GM21717 (cell line): ENCODE data around the gene ARL13B.
A peak's percentile ranks its signal among the peaks of the same experiment; 100 is the strongest.
"Not testable (repeated sequence)": the region's sequence is repeated elsewhere in the genome, so short reads cannot be mapped to it uniquely, and the experiment has no call there.

ENCODE experiments used
- ATAC-seq: cut with Tn5 transposase; IDR thresholded peaks from one replicate; pipeline ENCODE4 v1.9.1; 2021; ENCODE audit warnings: mild to moderate bottlenecking, moderate library complexity; ENCODE audit not compliant: unreplicated experiment

ARL13B gene

GRCh38 chr3:93992207-93992606 is 12.3 kb downstream of the ARL13B start:
- no peak for ATAC-seq

GRCh38 chr3:93994056-93994455 is 14.1 kb downstream of the ARL13B start:
- no peak for ATAC-seq

- no peak for ATAC-seq
Observed at GRCh38 chr3:94001191-94001590, 21.2 kb downstream of the ARL13B start.

- ATAC-seq = no peak
Observed at GRCh38 chr3:94001827-94002495, 22.0 kb downstream of the ARL13B start.

GRCh38 chr3:94004301-94004910 is 24.5 kb downstream of the ARL13B start:
- peak; percentile 92 for ATAC-seq

GRCh38 chr3:94008253-94008652 is 28.3 kb downstream of the ARL13B start:
- ATAC-seq = no peak

- ATAC-seq = no peak
Observed at GRCh38 chr3:94009608-94010007, 29.7 kb downstream of the ARL13B start.

GRCh38 chr3:94011233-94011711 is 31.3 kb downstream of the ARL13B start:
- no peak for ATAC-seq

GRCh38 chr3:94012185-94012584 is 32.2 kb downstream of the ARL13B start:
- no peak for ATAC-seq

GRCh38 chr3:94015025-94015424 is 35.1 kb downstream of the ARL13B start:
- no peak for ATAC-seq

GRCh38 chr3:94019659-94020058 is 39.7 kb downstream of the ARL13B start:
- no peak for ATAC-seq

GRCh38 chr3:94020293-94020692 is 40.3 kb downstream of the ARL13B start:
- ATAC-seq = no peak

- no peak for ATAC-seq
Observed at GRCh38 chr3:94024385-94024784, 44.4 kb downstream of the ARL13B start.

- ATAC-seq = no peak
Observed at GRCh38 chr3:94026623-94027022, 46.7 kb downstream of the ARL13B start.

GRCh38 chr3:94028093-94028837 is 48.3 kb downstream of the ARL13B start, which contains the start of gene STX19:
TSS of gene STX19 (minus strand) at chr3:94028597. CDS start at chr3:94015269, 13,328 bp downstream.
- no peak for ATAC-seq

- peak; percentile 77 for ATAC-seq
Observed at GRCh38 chr3:94036909-94037507, 57.1 kb downstream of the ARL13B start.

- no peak for ATAC-seq
Observed at GRCh38 chr3:94043285-94043684, 63.3 kb downstream of the ARL13B start.

- not testable (repeated sequence) for ATAC-seq
Observed at GRCh38 chr3:94044100-94044936, 64.4 kb downstream of the ARL13B start.

GRCh38 chr3:94046533-94046932 is 66.6 kb downstream of the ARL13B start:
- no peak for ATAC-seq

- ATAC-seq = no peak
Observed at GRCh38 chr3:94049267-94049666, 69.3 kb downstream of the ARL13B start.
